Colon (tissue), 2 donors: ENCODE results near the gene FRMD7.
"Not testable (repeated sequence)": the region's sequence is repeated elsewhere in the genome, so short reads cannot be mapped to it uniquely, and the experiment has no call there.

ENCODE experiments used
- FAIRE-seq: peaks from 2 replicates; lab custom pipeline; 2012; peaks lifted over from hg19 to GRCh38; lab: Jason Lieb, UNC
- donor health status: control.
- donor health status: control.

FRMD7 gene

DNA sequence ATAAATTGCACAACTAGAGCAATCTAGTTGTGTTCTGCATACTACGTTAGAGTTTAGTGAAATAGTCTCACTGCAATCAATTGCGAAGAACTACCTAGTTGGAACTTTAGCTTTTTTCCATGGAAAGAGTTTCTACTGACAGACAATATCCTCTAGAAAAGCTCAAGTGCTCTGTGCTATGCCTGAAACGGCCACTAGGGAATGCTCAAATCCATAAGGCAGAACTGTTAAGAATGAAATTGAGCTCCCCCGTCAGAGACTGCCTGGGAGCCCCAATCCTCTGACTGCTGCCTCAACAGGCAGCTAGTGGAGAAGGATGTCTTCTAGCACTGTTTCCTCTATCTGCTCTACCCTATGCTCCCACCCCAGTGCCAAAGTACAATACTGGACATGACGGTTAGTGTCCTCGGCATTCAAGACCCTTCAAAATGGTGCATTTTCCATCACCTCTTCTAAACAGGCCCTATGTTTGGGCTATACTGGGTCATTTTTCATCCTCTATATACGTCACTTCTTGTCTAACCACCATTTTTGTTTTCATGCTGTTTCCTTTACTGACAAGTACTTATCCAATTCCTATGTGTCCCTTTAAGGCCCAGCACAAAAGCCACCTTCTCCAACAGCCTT is 35.3 kb downstream of the FRMD7 start:
- FAIRE-seq, result no peak

DNA sequence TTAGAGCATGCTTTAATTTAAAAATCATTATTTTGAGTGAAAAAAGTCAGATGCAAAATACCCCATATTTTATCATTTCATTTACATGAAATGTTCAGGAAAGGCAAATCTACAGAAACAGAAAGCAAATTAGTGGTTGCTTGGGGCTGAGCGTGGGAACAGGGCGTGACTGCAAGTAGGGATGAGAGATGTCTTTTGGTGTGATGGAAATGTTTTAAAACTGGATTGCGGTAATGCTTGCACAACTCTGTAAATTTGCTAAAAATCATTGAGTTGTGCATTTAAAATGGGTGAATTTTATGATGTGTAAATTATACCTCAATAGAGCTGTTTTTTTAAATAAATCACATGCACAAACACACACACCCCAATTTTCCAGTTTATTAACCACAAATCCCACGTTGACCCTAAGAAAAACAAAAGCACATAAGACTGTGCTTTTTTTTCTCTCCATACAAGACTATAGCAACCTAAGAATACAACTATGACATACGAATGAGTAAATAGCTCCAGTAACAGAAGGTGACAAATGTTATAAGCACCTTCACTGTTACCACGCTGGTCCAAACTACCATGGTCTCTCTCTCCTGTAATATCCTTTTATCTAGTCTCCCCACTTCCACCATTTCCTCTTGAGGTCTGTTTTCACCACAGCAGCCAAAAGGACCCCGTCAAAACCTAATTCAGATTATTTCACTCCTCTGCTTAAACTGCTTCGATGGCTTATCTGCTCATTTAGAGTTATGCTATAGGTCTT is 37.2 kb downstream of the FRMD7 start:
- no peak for FAIRE-seq

DNA sequence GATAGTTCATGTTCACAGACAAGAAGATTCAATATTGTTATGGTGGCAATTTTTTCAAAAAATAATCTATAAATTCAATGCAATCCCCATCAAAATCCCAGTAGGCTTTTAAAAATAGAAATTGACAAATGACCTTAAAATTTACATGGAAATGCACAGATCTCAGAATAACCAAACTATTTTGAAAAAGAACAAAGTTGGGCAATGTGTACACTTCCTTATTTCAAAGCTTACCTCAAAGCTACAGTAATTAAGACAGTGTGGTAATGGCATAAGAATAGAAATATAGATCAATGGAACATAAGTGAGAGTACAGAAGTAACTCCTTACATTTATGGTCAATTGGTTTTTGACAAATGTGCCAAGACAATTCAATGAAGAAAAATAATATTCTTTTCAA is 39.0 kb downstream of the FRMD7 start:
- FAIRE-seq, result no peak

DNA sequence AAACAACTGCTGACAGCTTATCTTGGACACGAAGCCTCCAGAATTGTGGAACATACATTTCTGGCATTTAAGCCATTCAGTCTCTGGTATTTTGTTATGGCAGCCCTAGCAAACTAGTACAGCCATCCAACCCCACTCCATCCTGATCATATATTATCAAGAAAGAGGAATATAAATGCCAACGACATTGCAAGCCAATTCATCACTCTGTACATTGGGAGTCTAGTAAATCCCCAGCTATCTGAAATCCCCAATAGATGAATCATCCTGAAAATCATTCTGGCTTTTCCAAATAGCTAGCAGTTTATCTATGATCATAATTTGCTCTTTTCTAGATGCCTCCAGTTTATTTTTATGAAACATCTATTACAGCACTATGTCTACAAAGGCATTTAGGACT is 41.1 kb downstream of the FRMD7 start:
- FAIRE-seq, result no peak

DNA sequence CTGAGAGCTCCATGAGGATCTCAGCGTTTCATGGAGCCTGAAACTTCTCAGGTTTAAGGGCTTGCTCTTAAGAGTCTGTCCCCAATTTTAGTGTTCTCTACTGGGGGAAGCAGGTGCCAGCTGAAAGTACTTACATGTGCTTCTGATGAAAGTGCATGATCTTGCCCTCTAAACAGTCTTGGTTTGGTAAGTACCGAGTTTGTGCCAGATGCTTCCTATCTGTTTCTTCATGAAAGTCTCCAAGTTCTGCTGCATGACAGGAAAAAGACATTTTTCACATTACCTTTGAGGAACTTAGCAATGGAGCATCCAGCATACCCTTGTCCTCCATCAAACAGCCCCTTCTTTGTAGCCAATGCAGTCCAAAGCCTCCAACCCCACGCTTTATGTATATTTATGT is 42.0 kb downstream of the FRMD7 start:
- no peak for FAIRE-seq

DNA sequence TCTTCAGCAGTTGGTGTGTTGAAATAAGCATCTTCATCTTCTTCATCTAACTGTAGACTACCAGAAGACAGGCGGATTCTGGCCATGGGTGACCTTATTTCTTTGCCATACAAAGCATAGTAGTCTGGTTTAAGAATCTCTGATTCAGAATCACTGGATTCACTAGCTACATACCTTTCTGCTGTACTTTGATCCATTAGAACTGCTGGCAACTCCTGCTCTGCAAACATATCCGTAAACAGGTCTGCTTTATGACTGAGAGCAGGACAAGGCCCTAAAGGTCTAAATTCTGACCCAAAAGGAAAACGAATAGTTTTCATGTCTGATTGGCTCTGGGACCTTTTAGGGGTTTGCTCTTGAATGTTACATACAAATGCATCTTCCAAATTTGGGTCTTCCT is 49.9 kb downstream of the FRMD7 start:
- no peak for FAIRE-seq

DNA sequence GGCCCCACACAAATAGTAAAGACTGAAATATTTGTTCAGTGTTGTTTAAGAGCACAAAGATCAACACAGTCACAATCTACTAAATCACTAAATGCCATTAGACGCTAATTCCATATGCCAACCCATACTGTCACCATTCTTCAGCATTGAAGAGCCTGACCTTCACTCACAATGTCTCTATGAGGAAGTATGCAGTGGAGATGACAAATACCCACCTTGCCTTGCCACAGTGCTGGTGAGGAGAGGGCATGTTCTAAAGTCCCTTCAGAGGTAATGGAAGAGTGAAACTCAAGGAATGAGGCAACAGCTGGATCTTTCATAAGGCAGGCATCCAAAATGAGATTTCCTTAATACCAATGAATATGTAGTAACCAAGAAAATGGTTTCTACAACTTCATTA is 50.4 kb downstream of the FRMD7 start:
- no peak for FAIRE-seq

DNA sequence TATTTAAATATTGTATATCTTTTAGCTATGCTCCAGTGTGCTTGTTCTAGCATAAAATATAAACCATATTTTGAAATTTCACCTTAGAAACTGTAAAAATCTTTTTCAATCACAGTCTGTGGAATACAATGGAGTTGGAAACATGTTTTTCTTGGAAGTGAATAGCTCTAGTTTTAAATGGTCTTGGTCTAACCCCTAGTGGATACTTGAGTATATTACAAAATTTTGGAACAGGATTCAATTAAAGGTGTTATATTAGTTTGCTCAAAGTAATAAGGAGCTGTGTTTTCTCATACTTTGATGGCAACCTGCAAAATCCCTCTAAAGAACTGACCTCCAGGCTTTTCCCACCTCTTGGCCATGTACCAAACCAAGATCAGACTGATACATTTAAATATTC is 56.6 kb downstream of the FRMD7 start:
- FAIRE-seq, result peak; percentile 28

DNA sequence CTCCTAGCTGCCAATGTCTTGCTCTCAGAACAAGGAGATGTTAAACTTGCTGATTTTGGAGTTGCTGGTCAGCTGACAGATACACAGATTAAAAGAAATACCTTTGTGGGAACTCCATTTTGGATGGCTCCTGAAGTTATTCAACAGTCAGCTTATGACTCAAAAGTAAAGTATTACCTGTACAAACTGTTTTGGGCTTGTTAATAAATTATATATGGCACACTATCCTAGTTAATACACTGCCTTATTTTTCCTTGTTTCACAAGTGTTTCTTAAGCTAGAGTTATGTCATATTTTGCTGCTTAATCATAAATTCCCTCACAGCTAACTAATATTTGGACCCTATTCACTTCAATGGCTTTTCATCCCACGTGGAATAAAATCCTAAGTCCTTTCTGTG is 59.4 kb downstream of the FRMD7 start:
- FAIRE-seq, result no peak

DNA sequence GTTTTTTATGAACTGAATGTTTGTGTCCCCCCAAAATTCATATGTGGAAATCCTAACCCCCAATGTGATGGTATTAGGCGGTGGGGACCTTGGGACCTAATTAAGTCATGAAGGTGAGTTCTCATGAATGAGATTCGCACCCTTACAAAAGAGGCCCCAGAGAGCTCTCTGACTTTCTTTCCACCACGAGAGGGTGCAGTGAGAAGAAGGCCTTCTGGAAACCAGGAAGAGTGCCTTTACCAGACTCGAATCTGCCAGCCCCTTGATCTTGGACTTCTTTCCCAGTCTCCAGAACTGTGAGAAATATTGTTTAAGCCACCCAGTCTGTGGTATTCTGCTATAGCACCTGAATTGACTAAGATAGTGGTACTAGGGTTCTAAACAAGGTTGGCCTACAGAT is 64.0 kb downstream of the FRMD7 start:
- FAIRE-seq, result no peak

DNA sequence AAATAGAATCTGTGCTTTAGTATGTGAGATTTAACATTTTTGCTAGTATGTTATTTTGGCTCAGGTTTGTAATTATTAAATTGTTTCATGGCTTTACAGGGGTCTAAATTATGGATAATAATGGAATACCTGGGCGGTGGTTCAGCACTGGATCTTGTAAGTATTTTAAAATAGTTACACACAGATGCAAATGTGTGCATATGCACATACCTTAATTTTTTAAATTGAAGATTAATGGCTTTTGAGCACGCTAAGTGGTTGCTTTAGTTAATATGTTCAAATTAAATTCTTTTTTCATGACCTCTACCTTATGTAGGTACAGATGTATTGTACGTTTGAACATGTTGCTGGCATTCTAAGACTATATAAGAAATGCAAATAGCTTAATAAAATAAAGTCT is 64.5 kb downstream of the FRMD7 start:
- FAIRE-seq, result peak; percentile 31

DNA sequence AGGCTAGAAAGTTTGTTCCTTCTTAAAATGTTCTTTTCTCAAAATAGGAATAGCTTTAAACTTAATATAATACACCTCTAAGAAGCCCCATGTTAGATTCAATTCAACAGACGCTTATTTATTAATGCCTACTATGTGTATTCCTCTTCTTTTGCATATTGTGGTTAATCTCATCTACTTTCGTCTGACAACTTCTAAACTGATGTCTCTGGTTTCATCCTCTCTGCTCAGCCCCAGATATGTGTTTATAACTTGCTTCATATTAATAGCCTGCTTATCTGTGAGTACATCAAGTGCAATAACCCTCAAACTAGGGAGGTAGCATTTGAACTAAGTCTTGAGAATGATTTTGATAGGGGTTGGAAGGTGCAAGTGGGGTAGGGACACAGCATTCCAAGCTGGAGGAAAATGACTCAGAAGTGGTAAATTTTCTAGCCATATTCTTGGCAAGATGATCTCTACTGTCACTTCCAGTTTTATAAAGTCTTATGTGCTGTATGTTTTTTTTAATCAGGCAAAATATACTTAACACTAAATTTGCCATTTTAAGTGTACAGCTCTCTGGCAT is 67.8 kb downstream of the FRMD7 start:
- FAIRE-seq, result peak; percentile 68

DNA sequence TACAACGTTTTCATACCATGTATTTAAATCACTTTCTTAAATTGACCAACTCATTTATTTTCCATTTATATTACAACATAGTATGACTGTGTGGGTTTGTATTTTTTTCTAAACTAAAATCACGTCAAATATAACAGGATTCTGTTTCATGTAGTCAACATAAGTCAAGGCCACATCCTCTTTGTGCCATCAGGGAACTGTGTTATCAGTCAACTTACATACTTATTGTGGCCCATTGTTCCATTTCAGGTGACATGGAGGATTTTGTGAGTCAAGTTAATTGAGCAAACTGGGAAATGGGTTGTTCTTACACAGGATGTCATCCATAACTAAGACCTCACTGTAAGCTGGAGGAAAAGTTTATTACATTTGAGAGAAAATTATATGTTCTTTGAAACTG is 68.8 kb downstream of the FRMD7 start:
- FAIRE-seq, result no peak

DNA sequence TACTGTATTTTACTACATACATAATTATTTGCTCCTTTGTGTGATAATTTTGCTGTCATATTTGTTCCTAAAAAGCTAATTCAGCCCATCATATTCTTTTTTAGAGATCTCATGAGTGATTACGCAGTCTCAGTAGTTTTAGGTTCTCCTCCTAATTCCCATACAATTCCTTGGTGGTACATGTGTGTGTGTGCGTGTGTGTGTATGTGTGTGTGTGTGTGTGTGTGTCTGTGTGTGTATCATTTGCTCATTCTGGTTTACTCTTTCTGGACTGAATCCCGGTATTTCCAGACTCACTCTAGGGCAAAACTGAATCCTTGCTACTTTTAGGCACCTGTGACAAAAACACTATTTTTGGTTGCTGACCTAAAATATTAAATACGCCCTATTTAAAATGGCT is 69.8 kb downstream of the FRMD7 start:
- FAIRE-seq, result no peak

DNA sequence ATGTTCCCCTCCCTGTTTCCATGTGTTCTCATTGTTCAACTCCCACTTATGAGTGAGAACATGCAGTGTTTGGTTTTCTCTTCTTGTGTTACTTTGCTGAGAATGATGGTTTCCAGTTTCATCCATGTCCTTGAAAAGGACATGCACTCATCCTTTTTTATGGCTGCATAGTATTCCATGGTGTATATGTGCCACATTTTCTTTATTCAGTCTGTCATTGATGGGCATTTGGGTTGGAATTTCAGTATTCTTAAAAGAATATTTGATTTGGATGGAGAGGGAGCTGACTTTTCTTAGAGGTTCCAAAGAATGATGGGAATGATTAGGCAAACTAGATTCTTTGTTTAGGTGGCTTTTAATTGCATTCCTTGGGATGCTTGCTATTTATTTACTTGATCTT is 76.0 kb downstream of the FRMD7 start:
- not testable (repeated sequence) for FAIRE-seq

DNA sequence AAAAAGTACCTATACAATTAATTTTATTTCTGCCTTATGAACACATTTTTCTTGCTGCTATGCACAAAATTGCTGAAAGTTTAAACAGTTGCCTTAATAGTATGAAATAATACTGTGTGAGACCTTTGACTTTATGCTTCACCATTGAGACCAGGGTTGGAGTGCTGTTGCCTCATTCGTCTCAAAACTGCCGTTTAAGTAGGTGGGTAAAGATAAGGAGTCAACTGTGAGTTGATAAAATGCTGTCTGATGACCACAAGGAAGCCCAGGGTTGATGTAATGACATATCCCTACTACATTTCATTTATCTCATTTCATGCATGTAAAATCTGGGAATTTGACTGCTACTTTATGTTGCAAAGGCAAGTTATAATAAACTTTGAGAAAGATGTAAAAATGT is 81.3 kb downstream of the FRMD7 start:
- no peak for FAIRE-seq

DNA sequence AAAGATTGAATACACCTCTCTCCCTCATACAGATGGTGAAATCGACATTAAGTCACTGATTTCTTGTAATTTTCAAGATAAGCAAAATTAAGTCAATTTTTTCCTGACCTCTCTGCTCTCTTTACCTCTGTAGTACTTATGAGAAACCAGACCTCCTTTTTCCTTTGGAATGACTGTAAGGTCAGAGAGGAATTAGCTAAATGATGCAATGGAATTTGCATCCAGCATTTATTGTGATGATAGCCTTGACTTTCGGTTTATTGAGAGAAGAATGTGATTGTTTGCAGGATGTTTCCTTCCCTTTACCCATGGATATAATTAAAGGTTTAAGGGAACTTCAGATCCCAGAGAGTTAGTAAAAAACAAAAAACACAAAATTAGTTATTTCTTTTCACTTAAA is 82.4 kb downstream of the FRMD7 start:
- no peak for FAIRE-seq

DNA sequence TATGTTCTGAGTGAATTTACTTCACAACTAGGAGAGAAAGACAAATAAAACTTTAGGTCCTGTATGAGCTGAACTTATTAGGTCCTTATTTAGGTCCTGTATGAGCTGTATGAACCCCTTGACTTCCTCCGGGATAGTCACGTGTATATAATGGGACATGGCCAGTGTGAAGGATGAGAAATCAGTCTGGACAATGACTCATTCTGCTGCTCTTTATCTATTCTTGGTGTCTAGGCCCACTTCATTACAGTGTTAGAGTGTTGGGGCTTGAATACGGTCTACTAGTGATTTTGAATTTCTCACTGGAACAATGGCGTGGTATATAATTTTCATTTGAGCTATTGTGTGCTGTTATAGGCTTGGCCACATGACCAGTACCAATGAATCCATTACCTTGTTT is 82.9 kb downstream of the FRMD7 start:
- FAIRE-seq, result no peak

DNA sequence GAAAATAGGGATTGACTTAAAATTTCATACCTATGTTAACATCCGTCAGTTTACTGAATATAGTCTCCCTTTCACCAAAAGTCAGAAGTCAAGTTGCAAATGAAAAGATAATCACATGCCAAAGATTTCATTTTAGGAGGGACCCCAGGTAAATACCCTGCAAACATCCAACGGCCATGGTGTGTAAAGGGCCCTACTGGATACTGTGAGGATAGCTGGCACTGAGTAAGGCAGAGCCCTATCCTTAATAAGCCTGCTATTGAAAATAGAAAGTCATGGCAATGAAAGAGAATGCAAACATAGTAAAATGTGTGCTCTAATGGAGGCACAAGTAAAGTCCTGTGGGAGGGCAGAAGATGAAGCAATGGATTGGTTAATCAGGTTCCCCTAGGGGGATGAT is 83.8 kb downstream of the FRMD7 start:
- FAIRE-seq, result no peak

DNA sequence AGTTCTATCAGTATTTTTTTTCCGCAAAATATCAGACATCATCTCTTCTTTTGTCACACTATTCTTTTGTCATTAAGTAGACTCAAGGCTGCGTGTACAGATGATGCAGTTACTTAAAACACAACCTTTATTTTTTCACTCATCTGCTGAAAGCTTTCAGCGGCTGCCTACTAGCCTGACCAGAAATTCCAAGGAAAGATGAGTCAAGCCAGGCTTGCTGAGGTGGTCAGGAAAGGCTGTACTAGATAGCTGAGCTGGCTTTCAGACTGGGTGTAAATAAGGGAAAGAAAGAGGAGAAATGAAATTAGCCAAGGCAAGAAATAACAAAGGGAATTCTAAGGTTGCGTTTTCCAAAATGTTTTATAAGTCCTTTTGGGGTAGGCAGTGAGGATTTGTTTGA is 86.8 kb downstream of the FRMD7 start:
- FAIRE-seq, result no peak

DNA sequence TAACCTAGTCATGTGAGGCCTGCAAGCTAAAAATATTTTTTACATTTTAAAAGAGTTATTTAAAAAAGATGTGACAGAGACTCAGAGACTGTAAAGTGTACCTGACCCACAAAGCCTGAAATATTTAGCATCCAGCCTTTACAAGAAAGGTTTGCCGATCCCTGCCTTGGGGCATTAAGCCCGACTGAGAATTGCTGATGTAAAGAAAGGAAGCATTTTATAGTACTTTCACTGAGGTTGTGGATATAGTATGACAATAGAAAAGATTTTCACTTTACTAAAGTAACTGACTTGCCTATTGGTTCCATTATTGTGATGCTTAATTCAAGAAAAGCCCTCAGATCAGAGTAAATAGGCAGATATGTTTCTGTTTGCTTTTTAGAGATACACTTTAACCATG is 87.8 kb downstream of the FRMD7 start:
- FAIRE-seq, result no peak

DNA sequence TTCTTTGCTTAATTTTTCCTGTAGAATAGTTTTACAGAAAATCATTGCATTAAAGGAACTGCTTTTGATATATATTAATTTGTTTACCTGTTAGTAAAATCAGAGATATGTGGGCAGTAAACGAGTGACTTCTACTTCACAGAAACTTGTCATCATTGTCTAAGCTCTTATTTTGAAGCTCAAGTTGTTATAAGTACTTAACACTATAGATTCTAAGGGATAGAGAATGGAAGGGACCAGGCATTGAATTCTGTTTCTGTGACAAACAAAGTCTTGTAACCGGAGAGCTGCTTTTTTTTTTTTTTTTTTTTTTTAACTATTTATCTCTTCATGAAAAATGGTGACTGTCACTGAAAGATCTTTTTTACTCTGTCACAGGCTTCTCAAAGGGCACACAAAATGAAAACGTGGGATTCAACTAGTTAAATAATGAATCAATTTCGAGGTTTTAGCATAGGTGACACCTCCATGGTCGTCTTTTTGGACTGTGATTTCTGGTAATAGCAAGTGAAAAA is 90.3 kb downstream of the FRMD7 start:
- no peak for FAIRE-seq

DNA sequence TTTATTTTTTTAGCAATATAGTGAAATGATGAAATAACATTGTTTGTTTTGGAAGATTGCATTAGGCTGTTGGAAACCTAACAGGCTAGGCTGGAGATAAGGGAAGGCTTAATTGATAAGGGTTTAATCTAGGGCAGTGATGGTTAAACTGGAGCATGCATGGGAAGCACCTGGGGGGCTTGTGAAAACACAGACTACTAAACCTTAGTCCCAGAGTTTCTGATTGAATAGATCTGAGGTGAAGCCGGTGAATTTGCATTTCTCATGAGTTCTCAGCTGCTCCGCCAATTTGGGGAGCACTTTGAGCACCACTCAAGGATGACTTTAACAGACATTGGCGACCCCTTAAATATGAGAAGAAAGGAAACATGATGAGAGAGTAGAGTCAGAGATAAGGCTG is 93.2 kb downstream of the FRMD7 start:
- no peak for FAIRE-seq

DNA sequence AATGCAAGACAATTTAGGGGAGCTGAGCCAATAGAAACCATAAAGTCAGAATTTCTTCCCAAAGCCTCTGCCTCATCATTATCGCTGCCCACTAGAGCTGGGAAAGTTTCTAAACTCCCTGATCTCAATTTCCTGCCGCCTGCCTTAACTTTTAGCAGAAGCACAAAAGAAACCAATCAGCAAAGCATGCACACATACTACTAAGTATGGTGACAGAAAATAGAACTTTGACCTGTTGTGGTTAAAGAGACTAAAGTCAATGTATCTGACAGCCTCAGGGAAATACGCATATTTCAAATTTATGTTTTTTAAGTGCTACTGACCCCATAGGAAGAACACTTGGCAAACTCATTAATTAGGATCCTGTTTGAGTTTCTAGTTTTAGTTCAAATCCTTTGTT is 94.7 kb downstream of the FRMD7 start:
- no peak for FAIRE-seq
